GM06990 (cell line): Measurements from ENCODE around the gene TBC1D2.
A peak's percentile ranks its signal among the peaks of the same experiment; 100 is the strongest.

ENCODE experiments used
- DNase-seq: peaks from one replicate; pipeline ENCODE4 v3.0.0-alpha.2; 2011; ENCODE audit not compliant: insufficient read length; ENCODE audit errors: extremely low read depth
- H3K27me3 ChIP-seq: replicated peaks from 2 replicates; pipeline ENCODE4 v1.6.0; 2011; ENCODE audit warnings: low read length; ENCODE audit not compliant: control insufficient read depth, insufficient read depth
- H3K36me3 ChIP-seq: 2 replicates; pipeline ENCODE4 v1.5.1; 2011; ENCODE audit warnings: low read length; ENCODE audit not compliant: control insufficient read depth, insufficient read depth
- H3K4me3 ChIP-seq: replicated peaks from 2 replicates; pipeline ENCODE4 v1.5.1; 2011; ENCODE audit warnings: low read depth, mild to moderate bottlenecking, control low read depth, low read length
- CTCF ChIP-seq: IDR thresholded peaks from 2 replicates; pipeline ENCODE4 v1.5.1; 2011; ENCODE audit warnings: low read length, control low read depth, mild to moderate bottlenecking, inconsistent platforms; ENCODE audit not compliant: insufficient read depth, poor library complexity, severe bottlenecking

TBC1D2 gene

GRCh38 chr9:98215821-98216220, 39.6 kb downstream of the TBC1D2 start:
- DNase-seq = no peak

GRCh38 chr9:98215271-98215670, 40.2 kb downstream of the TBC1D2 start:
- Histone ChIP-seq H3K27me3 (no peaks in the 10 kb centered on the region), H3K4me3 (no peak overlapping the region), H3K36me3 (no peaks in the 10 kb centered on the region)
- no peak for DNase-seq
- no peak for TF ChIP-seq CTCF

More at GRCh38 chr9:98215821-98216220, 39.6 kb downstream of the TBC1D2 start:
- Histone ChIP-seq H3K27me3 (no peaks in the 10 kb centered on the region), H3K36me3 (no peaks in the 10 kb centered on the region), H3K4me3 (no peak overlapping the region)
- peak; percentile 15 for TF ChIP-seq CTCF

GRCh38 chr9:98214811-98215210, 40.6 kb downstream of the TBC1D2 start:
- no peaks in the 10 kb centered on the region for H3K27me3 ChIP-seq
- H3K36me3 ChIP-seq = no peaks in the 10 kb centered on the region
- DNase-seq = no peak
- TF ChIP-seq CTCF = no peak
- no peak overlapping the region for H3K4me3 ChIP-seq

- Histone ChIP-seq H3K4me3 (no peak overlapping the region), H3K27me3 (no peaks in the 10 kb centered on the region), H3K36me3 (no peaks in the 10 kb centered on the region)
- DNase-seq = no peak
- TF ChIP-seq CTCF = no peak
Observed at GRCh38 chr9:98211260-98211659, 44.2 kb downstream of the TBC1D2 start.

- no peak for DNase-seq
- Histone ChIP-seq H3K27me3 (no peaks in the 10 kb centered on the region), H3K4me3 (no peak overlapping the region), H3K36me3 (no peaks in the 10 kb centered on the region)
- TF ChIP-seq CTCF = no peak
Observed at GRCh38 chr9:98210435-98210834, 45.0 kb downstream of the TBC1D2 start.

GRCh38 chr9:98209530-98209929, 45.9 kb downstream of the TBC1D2 start:
- no peak for TF ChIP-seq CTCF
- Histone ChIP-seq H3K4me3 (no peak overlapping the region), H3K36me3 (no peaks in the 10 kb centered on the region)

More at GRCh38 chr9:98209530-98209929, 45.9 kb downstream of the TBC1D2 start:
- no peaks in the 10 kb centered on the region for H3K27me3 ChIP-seq
- no peak for DNase-seq
